H1 (cell line): ENCODE measurements around the gene MSI2. TPM values are rescaled to one million over a fixed set of nuclear protein-coding genes. Genes with fewer than 3 reads are reported as not detected.

Source experiments
- HDAC2 ChIP-seq, 2 experiments: fragments of 300-600 bp in 1 of 2; sonication (generic) in 1 of 2; IDR thresholded peaks; 2 replicates each; pipeline ENCODE4 v1.6.1; 2011 to 2012; ENCODE audit warnings: low read depth in 2 of 2, low read length in 2 of 2, mild to moderate bottlenecking in 2 of 2, moderate library complexity in 2 of 2, borderline replicate concordance in 1 of 2, inconsistent platforms in 1 of 2
- JUND ChIP-seq: IDR thresholded peaks from 2 replicates; pipeline ENCODE4 v1.6.1; 2011; ENCODE audit warnings: mild to moderate bottlenecking, improper control_type of control experiment, low read length
- POLR2AphosphoS5 ChIP-seq: IDR thresholded peaks from 2 replicates; pipeline ENCODE4 v1.6.1; 2011; ENCODE audit warnings: low read depth, low read length
- RNF2 ChIP-seq: fragments of 200-900, 300-1000 bp; sonication (generic); IDR thresholded peaks from 2 replicates; pipeline ENCODE4 v1.7.1; 2016; ENCODE audit warnings: borderline replicate concordance, low read depth, mild to moderate bottlenecking, antibody characterized with exemption, low read length; ENCODE audit not compliant: poor library complexity, severe bottlenecking; ENCODE audit errors: missing control alignments
- polyA plus RNA-seq, 7 experiments: library from polyadenylated mRNA; depleted of rRNA in 3 of 7; stranded (reverse) in 5 of 7; unstranded in 2 of 7; fragments of >200 nt in 5 of 7; fragments of 200-250 nt in 2 of 7; gene quantifications; 1 replicate in 5 of 7; 2 replicates in 1 of 7; 4 replicates in 1 of 7; pipeline versions ENCODE4 v1.2.1 to v1.2.3, GENCODE V29; 2011 to 2013; ENCODE audit warnings: missing spikeins in 2 of 7, mixed read lengths in 2 of 7
- total RNA-seq: library from RNA; stranded (reverse); fragmentation: NEBNext Ultra II Directional; extraction: Animal tissue kit (Norgen Biotek cat#: 25700); gene quantifications from 2 replicates; pipeline ENCODE4 v1.2.1, GENCODE V29; 2021

MSI2 gene
- total and polyA plus RNA-seq, 2 of the 8 experiments (the other 6 are each of a cell fraction or from before 2014, with no cell fraction given) = 36.7 to 80.6 TPM

DNA sequence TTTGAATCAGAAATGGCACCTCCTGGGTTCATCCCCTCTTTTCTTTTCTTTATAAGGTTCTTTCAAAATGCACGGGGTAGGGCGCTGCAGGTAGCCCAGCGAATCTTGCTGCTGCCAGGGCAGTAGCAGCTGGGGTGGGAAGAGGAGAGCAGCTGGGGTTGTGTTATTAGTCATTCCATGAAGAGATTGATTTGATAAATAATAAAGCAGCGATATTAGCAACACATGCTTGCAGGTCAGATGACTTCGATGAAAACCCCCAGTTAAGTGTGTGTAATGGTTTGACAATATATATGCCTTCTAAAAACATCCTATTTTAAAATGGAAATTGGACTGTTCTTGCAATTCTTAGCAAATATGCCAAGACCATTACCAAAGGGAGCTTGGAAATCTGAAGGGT lies 288.1 kb downstream of the MSI2 start (continued):
- TF ChIP-seq HDAC2 (IDR thresholded peaks at IDR 0.05; ENCODE audit: borderline replicate concordance in 1 of 2, low read depth in 2 of 2, low read length in 2 of 2) (no peak), JUND (no peak), POLR2AphosphoS5 (no peak), RNF2 (no peak)
